Non-pigmented ciliary epithelial cell (primary cell): Measurements from ENCODE around the gene PGBD1.

Experiments
- DNase-seq: peaks from one replicate; pipeline ENCODE4 v3.0.0-alpha.2; 2010; ENCODE audit warnings: low read depth

The PGBD1 gene, protein sequence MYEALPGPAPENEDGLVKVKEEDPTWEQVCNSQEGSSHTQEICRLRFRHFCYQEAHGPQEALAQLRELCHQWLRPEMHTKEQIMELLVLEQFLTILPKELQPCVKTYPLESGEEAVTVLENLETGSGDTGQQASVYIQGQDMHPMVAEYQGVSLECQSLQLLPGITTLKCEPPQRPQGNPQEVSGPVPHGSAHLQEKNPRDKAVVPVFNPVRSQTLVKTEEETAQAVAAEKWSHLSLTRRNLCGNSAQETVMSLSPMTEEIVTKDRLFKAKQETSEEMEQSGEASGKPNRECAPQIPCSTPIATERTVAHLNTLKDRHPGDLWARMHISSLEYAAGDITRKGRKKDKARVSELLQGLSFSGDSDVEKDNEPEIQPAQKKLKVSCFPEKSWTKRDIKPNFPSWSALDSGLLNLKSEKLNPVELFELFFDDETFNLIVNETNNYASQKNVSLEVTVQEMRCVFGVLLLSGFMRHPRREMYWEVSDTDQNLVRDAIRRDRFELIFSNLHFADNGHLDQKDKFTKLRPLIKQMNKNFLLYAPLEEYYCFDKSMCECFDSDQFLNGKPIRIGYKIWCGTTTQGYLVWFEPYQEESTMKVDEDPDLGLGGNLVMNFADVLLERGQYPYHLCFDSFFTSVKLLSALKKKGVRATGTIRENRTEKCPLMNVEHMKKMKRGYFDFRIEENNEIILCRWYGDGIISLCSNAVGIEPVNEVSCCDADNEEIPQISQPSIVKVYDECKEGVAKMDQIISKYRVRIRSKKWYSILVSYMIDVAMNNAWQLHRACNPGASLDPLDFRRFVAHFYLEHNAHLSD

DNA sequence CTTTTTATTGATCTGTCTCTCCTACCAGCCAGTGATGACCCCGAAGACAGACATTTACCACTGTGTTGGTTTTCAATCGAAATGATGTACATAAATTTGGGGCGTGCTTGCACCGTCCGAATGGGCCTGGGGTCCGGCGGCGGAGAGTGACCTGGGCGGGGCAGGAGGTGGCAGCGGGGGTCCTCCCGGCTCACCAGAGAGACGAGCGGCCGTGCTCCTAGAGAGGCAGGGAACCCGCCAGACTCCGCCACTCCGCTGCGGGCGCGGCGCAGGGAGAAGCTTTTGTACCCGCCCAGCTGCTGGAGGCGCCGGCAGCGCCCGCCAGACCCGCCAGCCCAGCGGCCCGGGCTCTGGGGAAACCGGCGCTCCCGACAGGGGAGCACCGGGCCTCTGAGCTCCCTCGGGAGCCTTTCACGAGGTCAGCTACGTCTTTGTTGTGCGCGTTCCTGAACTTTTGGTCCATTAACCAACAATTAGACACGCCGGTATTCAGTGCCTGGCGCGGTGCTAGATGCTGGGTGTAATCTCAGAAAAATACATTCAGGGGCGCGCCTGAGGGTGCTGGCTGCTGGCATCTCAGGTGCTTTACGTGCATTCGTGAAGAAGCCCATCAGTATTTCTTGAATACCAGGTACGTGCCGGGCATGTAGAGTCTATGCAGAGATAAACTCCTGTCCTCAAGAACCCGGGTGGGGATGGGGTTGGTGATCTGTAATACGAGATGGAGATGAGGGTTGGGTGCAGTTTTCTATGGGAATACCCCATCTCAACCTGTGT, at the start of gene PGBD1:
Gene PGBD1 (plus strand): TSS at position 285 of the 777 bp plus-strand sequence. CDS start 2,242 bp downstream, outside the sequence.
- DNase-seq = peak; percentile 17

- DNase-seq = no peak
These were observed 48.6 kb upstream of the PGBD1 start for GRCh38 chr6:28232785-28233184.

GRCh38 chr6:28235912-28236452, 45.4 kb upstream of the PGBD1 start:
- DNase-seq = no peak

DNA sequence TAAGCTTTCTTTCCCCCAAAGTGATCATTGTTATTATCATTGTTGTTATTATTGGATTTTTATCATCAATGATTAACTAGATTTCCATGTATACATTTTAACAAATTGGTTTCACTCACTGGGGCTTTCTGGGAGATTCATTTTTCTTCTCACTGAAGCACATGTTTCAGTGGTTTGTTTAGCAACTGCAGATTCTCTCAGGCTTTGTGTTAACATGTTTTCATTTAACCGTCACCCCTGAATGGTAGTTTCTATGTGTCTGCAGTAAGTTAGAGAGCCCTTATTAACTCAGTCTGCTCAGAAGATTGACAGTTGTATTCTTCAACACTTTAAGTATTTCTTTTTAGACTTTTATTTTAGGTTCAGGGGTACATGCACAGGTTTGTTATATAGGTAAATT, 41.7 kb upstream of the PGBD1 start:
- DNase-seq = no peak

DNA sequence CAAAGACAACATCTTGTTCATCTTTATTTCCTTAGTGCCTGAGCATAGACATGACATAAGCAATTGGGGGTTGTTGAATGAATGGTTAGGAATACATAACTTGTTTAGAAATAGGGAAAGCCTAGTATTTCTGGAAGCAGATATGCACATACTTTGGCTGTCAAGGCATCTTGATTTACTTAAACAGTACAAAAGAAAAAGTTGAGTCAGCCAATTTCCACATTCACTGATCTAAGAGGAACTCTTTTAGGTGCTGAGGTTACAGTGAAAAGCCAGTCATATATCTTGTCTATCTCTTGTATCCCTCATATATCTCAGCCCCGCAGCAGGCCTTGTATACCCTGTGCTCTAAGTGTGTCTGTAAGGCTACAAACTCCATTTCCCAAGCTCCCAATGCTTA, 40.9 kb upstream of the PGBD1 start:
- DNase-seq = no peak

DNA sequence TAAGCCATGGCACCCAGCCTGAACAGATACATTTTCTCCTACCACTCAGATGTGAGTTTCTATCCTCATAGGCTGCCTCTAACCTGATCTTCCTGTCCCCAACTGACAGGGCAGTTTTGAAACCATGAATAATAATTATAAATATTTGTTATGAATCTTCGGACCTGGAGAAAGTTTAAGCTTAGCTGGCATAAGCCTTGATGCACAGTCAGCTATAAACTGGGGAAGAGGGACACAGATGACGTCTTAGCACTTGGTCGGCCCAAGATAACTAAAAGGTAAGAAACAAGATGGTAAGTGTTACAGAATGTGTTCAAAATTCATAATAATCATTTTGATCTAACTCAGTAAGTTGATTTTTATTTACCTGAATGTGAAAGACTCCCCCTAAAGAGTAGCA, 37.4 kb upstream of the PGBD1 start:
- DNase-seq = no peak

DNA sequence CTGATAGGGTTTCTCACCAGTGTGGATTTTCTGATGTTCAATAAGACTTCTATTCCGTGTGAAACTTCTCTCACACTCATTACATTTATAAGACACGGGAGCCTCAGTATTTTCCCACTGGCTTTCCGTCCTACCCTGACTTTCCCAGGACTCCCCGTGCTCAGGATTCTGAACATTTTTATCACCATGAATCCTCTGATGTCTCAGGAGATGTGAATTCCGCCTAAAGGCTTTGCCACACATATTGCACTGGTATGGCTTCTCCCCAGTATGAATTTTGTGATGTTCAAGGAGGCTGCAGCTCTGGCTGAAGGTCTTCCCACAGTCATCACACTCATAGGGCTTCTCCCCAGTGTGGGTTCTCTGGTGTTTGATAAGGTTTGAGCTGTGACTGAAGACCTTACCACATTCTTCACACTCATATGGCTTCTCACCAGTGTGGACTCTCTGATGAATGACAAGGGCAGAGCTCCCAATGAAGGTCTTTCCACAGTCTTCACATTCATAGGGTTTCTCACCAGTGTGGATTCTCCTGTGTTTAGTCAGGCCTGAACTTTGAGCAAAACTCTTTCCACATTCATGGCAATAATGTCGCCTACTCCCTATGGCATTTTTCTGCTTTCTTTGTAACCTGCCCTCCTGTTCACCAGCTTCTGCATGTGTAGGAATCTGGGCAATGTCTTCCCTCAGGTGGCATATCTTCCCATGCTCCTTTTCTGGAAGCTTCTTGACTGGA, 36.0 kb upstream of the PGBD1 start:
- DNase-seq = no peak

- DNase-seq = no peak
These were observed 32.5 kb upstream of the PGBD1 start for GRCh38 chr6:28248916-28249315.

DNA sequence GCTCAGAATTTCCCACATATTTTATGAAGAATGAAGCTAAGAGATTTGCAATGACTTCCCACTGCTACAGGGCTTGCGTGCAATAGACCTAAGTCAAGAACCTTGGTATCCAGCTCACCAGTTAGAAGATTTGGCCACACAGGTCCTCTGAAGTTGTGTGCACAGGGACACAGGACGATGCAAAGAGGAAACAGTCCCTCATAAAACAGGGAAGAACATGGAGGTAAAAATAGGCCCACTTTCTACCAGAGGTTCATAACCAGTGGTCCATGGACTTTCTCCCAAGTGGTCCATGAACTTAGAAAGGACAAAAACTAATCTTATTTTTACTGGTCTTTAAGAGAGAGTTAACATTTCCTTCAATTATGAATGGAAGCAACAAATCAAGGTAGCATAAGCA, 30.6 kb upstream of the PGBD1 start:
- no peak for DNase-seq

- DNase-seq = no peak
These were observed 29.7 kb upstream of the PGBD1 start for GRCh38 chr6:28251661-28252008.

DNA sequence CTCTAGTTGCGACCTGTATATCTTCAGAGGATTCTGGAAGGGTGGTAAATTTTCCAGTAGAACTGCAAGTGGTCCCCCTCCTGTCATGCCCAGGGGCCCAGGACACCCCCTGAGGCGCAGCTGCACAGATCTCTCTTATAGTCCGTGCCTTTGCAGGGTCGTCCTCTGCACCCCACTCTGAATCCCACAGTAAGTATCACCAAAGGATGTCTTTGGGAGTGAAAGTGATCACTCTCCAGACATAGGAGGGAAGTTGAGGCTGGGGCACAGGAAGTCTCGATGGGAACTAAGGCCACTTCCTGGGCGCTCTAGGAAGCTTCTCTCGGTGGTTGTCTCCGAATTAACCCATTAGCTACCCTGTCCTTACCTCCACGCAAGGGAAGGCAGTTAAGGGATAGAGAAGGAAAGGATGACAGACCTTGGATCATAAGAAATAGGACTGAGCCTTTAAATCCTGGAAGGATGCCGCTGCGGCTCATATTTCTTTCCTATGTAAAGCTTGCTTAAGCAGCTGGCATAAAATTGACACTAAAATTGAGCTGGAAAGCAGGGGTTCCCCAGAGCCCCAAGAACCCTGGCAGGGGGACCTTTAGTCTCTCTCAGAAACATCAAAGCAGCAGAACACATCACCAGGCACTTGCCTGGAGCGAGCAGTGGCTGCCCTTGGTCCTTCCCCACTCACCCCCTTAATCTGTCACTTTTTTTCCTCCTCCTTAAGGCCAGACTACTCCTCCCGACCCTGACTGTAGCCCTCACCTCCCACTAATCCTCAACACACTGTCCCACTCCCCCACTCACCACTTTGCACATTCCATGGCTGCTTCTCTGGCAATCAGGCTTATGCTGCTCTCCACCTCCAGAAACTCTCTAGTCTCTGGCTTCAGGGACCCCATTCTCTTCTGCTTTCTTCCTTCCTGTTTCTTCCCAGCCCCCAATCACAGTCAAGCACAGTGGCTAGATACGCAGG, 29.1 kb upstream of the PGBD1 start, which contains the start of gene ZKSCAN4:
Gene ZKSCAN4 (minus strand): TSS at position 261 of the 967 bp plus-strand sequence. CDS start 289 bp downstream, outside the sequence.
- peak; percentile 72 for DNase-seq

DNA sequence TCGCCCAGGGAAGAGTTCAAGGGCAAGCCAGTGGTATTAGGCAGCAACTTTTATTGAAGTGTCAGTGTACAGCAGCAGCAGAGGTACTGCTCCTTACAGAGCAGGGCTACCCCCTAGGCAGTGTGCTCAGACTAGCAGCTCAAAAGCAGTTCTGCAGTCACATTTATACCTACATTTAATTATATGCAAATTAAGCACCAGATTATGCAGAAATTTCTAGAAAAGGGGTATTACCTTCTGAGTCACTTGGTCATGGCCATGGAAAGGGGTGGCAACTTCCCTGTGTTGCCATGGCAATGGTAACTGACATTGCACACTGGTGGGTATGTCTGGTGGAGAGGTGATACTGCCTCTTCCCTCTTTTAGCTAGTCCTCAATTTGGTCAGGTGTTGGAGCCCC, 27.3 kb upstream of the PGBD1 start:
- no peak for DNase-seq

DNA sequence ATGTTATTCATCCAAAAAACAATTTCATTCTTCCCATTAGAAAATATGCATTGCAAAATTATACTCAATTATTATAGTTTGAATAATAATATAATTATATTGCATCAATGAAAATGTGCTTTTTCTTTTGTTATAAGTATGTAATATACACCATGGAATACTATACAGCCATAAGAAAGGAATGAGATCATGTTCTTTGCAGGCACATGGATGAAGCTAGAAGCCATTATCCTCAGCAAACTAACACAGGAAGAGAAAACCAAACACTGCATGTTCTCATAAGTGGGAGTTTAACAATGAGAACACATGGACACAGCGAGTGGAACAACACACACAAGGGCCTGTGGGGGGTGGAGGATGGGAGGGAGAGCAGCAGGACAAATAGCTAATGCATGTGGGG, 24.3 kb upstream of the PGBD1 start:
- DNase-seq = no peak

DNA sequence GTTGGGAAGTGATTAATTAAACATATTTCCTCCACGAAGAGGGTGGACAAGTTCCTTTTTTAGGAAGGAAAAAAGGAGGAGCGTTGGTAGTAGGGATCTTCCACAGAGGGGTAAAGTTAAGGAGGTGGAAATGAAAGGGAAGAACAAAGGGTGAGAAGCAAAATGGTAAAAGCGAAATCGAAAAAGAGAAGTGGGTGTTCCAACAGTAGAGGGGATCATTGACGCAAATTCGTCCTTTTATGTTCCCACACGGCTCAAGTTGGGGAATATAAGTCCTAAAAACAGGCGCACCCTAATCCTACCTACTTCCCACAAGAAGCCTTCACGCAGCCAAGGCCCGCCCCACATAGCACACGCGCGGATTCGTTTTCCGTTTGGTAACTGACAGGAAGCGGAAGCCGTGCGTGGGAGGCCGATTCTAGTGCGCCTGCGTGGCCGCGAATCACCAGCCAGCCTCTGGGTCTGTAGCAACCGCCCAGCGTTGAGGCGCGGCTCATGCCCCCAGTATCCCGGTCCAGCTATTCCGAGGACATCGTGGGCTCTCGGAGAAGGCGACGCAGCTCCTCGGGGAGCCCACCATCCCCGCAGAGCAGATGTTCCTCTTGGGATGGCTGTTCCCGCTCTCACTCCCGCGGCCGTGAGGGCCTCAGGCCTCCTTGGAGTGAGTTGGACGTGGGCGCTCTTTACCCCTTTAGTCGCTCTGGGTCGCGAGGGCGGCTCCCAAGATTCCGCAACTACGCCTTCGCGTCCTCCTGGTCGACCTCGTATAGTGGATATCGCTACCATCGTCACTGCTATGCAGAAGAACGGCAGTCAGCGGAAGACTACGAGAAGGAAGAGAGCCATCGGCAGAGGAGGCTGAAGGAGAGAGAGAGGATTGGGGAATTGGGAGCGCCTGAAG, 22.2 kb upstream of the PGBD1 start, which contains the start of gene NKAPL:
Gene NKAPL (plus strand): TSS at position 421 of the 901 bp plus-strand sequence. CDS start 75 bp downstream, at position 496.
- peak; percentile 32 for DNase-seq

DNA sequence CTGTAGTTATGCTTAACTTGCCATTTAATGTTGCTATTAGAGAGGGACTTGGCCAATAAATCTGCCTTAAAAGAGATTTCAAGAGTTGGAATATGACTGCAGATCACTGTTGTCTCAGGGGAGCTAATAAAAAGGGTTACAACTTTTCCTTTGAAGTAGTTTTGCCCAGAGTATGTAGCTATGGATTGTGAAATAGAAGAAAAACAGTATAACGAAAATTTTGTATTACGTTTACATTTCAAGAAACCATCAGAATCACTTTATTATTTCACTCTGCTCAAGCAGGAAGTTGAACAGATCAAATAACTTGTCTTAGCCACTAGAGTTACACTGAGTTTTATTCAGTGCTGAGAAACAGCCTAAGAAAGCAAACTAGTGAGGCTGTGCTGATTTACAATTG, 17.4 kb upstream of the PGBD1 start:
- no peak for DNase-seq

DNA sequence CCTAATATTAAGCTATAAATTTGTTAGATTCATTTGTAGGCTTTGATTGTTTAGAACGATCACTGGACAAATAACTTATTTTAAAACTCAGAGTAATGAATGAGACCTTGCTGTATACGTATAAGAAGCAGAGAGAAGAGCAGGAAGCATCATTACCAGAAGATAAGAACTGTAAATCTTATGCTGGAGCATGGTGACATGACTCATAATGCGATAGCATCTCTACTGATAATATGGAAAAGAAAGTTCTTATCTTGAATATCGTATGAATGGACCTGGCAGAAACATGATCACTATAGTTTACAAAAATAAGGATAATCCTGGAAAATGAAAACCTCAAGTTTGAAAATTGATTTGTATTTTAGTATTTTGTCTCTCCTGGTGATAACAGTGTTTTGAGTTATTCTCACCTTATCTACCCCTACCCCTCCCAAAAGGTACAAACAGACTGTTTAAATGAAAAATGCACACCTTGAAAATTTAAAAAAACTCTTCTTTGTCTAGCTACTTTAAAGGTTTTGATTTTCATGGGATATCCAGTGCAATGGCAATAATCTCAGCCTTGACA, 16.5 kb upstream of the PGBD1 start:
- no peak for DNase-seq

DNA sequence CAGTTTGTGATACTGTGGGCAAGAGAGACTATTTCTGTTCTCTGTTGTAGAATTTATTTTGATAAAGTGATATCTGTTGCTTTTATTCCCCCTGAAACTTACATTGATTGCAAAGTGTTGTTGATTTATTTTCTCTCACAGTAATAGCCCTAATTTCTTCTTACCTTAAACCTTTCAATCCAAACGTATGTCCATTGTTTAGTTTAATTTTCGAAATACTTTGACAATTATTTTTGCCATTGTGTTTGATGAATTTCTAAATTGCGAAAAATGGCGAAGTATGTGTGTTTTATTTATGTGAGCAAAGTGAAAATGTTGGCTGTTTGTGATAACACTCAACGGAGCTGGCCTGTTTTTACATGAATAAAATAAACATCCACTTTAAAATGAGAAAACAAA, 14.8 kb upstream of the PGBD1 start:
- DNase-seq = no peak

DNA sequence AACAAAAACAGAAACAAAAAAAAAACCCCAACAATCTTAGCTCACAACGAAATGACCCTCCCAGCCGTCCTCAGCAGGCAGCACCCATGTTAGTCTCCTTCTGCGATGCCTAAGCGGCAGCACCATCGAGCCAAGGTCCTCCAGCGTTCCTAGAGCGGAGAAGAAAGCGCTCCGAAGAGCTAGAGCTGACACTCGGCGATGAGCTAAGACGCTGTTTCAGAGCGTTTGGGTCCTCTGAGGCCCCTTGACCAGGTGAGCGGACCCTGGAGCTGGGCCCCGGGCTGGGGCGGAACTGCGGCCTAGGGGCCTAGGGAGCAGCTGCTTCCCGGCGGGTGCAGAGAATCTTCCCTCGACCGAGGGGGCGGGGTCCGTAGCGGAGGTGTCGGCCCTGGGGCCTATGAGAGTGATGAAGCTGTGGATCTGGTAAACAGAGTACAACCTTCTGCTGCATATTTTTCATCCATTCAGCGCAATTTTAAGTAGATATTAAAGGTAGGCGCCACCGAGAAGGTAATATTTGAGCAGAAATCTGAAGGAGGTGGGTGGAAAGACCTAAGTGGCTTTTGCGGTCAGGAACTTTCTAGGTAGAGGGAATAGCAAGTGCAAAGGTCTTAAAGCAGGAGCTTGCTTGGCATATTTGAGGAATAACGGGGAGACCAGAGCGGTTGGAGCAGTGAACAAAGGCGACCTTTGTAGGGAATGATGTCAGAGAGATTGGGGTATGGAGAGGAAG, 14.2 kb upstream of the PGBD1 start, which contains the start of gene ZSCAN26:
Gene ZSCAN26 (plus strand): TSS at position 182 of the 733 bp plus-strand sequence. CDS start 4,777 bp downstream, outside the sequence.
- DNase-seq = peak; percentile 52
